Measurements from ENCODE around the gene CRB1. TPM values are rescaled to one million over a fixed set of nuclear protein-coding genes. Genes with fewer than 3 reads are reported as not detected.

CRB1 gene
- total RNA-seq, 1 experiment from 2014 or later = not detected

- in situ Hi-C loops (cut with HindIII; ENCODE audit: low pct_unique_long_range_greater_than_20kb, low sequenced_read_pairs) = no loop called here
- BruUV-seq (replicated peaks) = no TSS peak
- H3K4me1 ChIP-seq (ENCODE audit: control insufficient read depth, insufficient read depth, low read length) = no peaks in the 10 kb centered on the region
- no peaks in the 10 kb centered on the region for H3K9me3 ChIP-seq (ENCODE audit: control insufficient read depth, insufficient read depth, low read depth, low read length)
- no peak for ATAC-seq
- H3K36me3 ChIP-seq (ENCODE audit: control insufficient read depth, insufficient read depth, low read length) = no peaks in the 10 kb centered on the region
- intact Hi-C loops (cut with micrococcal nuclease; ENCODE audit: unreplicated experiment) = no loop called here
- DNase-seq (ENCODE audit: low read depth, low spot score) = no peak
- ChIA-PET POLR2A (no interaction called here), CTCF (no interaction called here)
- no peak overlapping the region for H3K4me3 ChIP-seq (ENCODE audit: low read depth in 2 of 2, low read length in 2 of 2)
- no peaks in the 10 kb centered on the region for H3K27me3 ChIP-seq (ENCODE audit: control insufficient read depth, insufficient read depth, low read length)
- no peak for TF ChIP-seq POLR2AphosphoS5 (IDR thresholded peaks at IDR 0.05; ENCODE audit: low read depth, low read length)
- TF ChIP-seq TCF7L2 (IDR thresholded peaks at IDR 0.05; ENCODE audit: low read depth, low read length) = no peak
- TF ChIP-seq CTCF (IDR thresholded peaks at IDR 0.05) = no peak
- no peak for TF ChIP-seq REST (IDR thresholded peaks at IDR 0.05; ENCODE audit: insufficient read depth in 1 of 2, low read depth in 2 of 2, low read length in 1 of 2)
- no peak for TF ChIP-seq SIN3A (IDR thresholded peaks at IDR 0.05; ENCODE audit: borderline replicate concordance, insufficient read depth, low read depth, low read length)
- no peak overlapping the region for H3K27ac ChIP-seq (ENCODE audit: low read length)
These were observed 180.2 kb downstream of the CRB1 start for GRCh38 chr1:197448121-197448779.

GRCh38 chr1:197451381-197451780, 183.3 kb downstream of the CRB1 start:
- no peaks in the 10 kb centered on the region for H3K27me3 ChIP-seq (ENCODE audit: control insufficient read depth, insufficient read depth, low read length)
- BruUV-seq (replicated peaks) = no TSS peak
- no peak overlapping the region for H3K27ac ChIP-seq (ENCODE audit: low read length)
- in situ Hi-C loops (cut with HindIII; ENCODE audit: low pct_unique_long_range_greater_than_20kb, low sequenced_read_pairs) = no loop called here
- ATAC-seq (no peak), DNase-seq (ENCODE audit: low read depth, low spot score) (no peak)
- CTCF ChIA-PET = no interaction called here
- H3K4me1 ChIP-seq (ENCODE audit: control insufficient read depth, insufficient read depth, low read length) = no peaks in the 10 kb centered on the region
- POLR2A ChIA-PET = no interaction called here
- H3K36me3 ChIP-seq (ENCODE audit: control insufficient read depth, insufficient read depth, low read length) = no peaks in the 10 kb centered on the region
- H3K9me3 ChIP-seq (ENCODE audit: control insufficient read depth, insufficient read depth, low read depth, low read length) = no peaks in the 10 kb centered on the region
- TF ChIP-seq TCF7L2 (IDR thresholded peaks at IDR 0.05; ENCODE audit: low read depth, low read length) (no peak), SIN3A (IDR thresholded peaks at IDR 0.05; ENCODE audit: borderline replicate concordance, insufficient read depth, low read depth, low read length) (no peak), CTCF (IDR thresholded peaks at IDR 0.05) (no peak), POLR2AphosphoS5 (IDR thresholded peaks at IDR 0.05; ENCODE audit: low read depth, low read length) (no peak), REST (IDR thresholded peaks at IDR 0.05; ENCODE audit: insufficient read depth in 1 of 2, low read depth in 2 of 2, low read length in 1 of 2) (no peak)
- no peak overlapping the region for H3K4me3 ChIP-seq (ENCODE audit: low read depth in 2 of 2, low read length in 2 of 2)
- intact Hi-C loops (cut with micrococcal nuclease; ENCODE audit: unreplicated experiment) = no loop called here

All from Panc1 (cell line).